Colonic mucosa (tissue), 4 donors: ENCODE results near the gene RAB38. TPM values are rescaled to one million over a fixed set of nuclear protein-coding genes. Genes with fewer than 3 reads are reported as not detected.

ENCODE experiments used
- DNase-seq: peaks from one replicate; pipeline ENCODE4 v3.0.0-alpha.2; 2020
- H3K27ac ChIP-seq: fragments of 200-600 bp; one replicate; pipeline ENCODE4 v1.8.0; 2021
- H3K27me3 ChIP-seq: fragments of 200-600 bp; one replicate; pipeline ENCODE4 v1.8.0; 2021
- H3K36me3 ChIP-seq: fragments of 200-600 bp; one replicate; pipeline ENCODE4 v1.8.0; 2021
- H3K4me1 ChIP-seq: fragments of 200-600 bp; one replicate; pipeline ENCODE4 v1.8.0; 2021; ENCODE audit warnings: mild to moderate bottlenecking
- H3K4me3 ChIP-seq: fragments of 200-600 bp; one replicate; pipeline ENCODE4 v1.8.0; 2021
- H3K9ac ChIP-seq, 2 donors: one replicate each; pipeline ENCODE4 v1.7.0; 2013; ENCODE audit warnings: control low read depth in 2 of 2, low read depth in 2 of 2, low read length in 2 of 2
- H3K9me3 ChIP-seq: fragments of 200-600 bp; one replicate; pipeline ENCODE4 v1.8.0; 2021
- CTCF ChIP-seq: fragments of 200-600 bp; IDR thresholded peaks from one replicate; pipeline ENCODE4 v1.8.0; 2022; ENCODE audit warnings: antibody characterized with exemption, mild to moderate bottlenecking
- intact Hi-C: fragments of 100-400 bp; cut with DNase I; formaldehyde crosslinking; loops from one replicate; pipeline ENCODE4 v1.14.1; 2022
- total RNA-seq, 2 donors: library from RNA; stranded (reverse); fragmentation: NEBNext Ultra II Directional in 1 of 2; extraction: Animal tissue kit (Norgen Biotek cat#: 25700) in 1 of 2; gene quantifications; one replicate each; pipeline ENCODE4 v1.2.1, GENCODE V29; 2021
- donor health status: healthy.
- donor health status: DM: no; HTN: no; CAD: no.
- donor health status: DM: no; HTN: no; CAD: no.

Gene RAB38
- total RNA-seq, 2 donors from 2014 or later: 1.6 to 4.9 TPM

GRCh38 chr11:88204353-88204752 is 29.1 kb upstream of the RAB38 start:
- no peak for DNase-seq
- intact Hi-C loops: no loop called here
- Histone ChIP-seq H3K27me3 (no peaks in the 10 kb centered on the region), H3K9ac (no peak overlapping the region), H3K9me3 (no peaks in the 10 kb centered on the region), H3K4me1 (no peaks in the 10 kb centered on the region), H3K27ac (no peak overlapping the region), H3K36me3 (no peaks in the 10 kb centered on the region), H3K4me3 (no peak overlapping the region)
- no peak for TF ChIP-seq CTCF

GRCh38 chr11:88203604-88204003 is 28.4 kb upstream of the RAB38 start:
- no peak overlapping the region for H3K27ac ChIP-seq
- DNase-seq: no peak
- no peak overlapping the region for H3K4me3 ChIP-seq
- no peak overlapping the region for H3K9ac ChIP-seq
- no peak for TF ChIP-seq CTCF
- H3K27me3 ChIP-seq: no peaks in the 10 kb centered on the region
- H3K36me3 ChIP-seq: no peaks in the 10 kb centered on the region
- intact Hi-C loops: no loop called here
- H3K9me3 ChIP-seq: no peaks in the 10 kb centered on the region
- H3K4me1 ChIP-seq: no peaks in the 10 kb centered on the region

GRCh38 chr11:88202498-88202897 is 27.3 kb upstream of the RAB38 start:
- no peak for DNase-seq
- H3K36me3 ChIP-seq: no peaks in the 10 kb centered on the region
- no peak overlapping the region for H3K27ac ChIP-seq
- no peak for TF ChIP-seq CTCF
- H3K9me3 ChIP-seq: no peaks in the 10 kb centered on the region
- H3K4me3 ChIP-seq: no peak overlapping the region
- no peaks in the 10 kb centered on the region for H3K27me3 ChIP-seq
- H3K4me1 ChIP-seq: no peaks in the 10 kb centered on the region
- no peak overlapping the region for H3K9ac ChIP-seq
- intact Hi-C loops: no loop called here

- no peak for TF ChIP-seq CTCF
- Histone ChIP-seq H3K36me3 (no peaks in the 10 kb centered on the region), H3K4me1 (no peaks in the 10 kb centered on the region), H3K27ac (no peak overlapping the region), H3K9me3 (no peaks in the 10 kb centered on the region), H3K27me3 (no peaks in the 10 kb centered on the region), H3K4me3 (no peak overlapping the region), H3K9ac (no peak overlapping the region)
- intact Hi-C loops: no loop called here
- no peak for DNase-seq
Measured at GRCh38 chr11:88196393-88196792, 21.1 kb upstream of the RAB38 start.

GRCh38 chr11:88195908-88196307 is 20.7 kb upstream of the RAB38 start:
- no peak overlapping the region for H3K9ac ChIP-seq
- H3K4me3 ChIP-seq: no peak overlapping the region
- H3K27me3 ChIP-seq: no peaks in the 10 kb centered on the region
- H3K4me1 ChIP-seq: no peaks in the 10 kb centered on the region
- intact Hi-C loops: no loop called here
- no peaks in the 10 kb centered on the region for H3K9me3 ChIP-seq
- H3K36me3 ChIP-seq: no peaks in the 10 kb centered on the region
- TF ChIP-seq CTCF: no peak
- H3K27ac ChIP-seq: no peak overlapping the region
- no peak for DNase-seq

- H3K4me3 ChIP-seq: no peak overlapping the region
- H3K36me3 ChIP-seq: no peaks in the 10 kb centered on the region
- DNase-seq: no peak
- no peaks in the 10 kb centered on the region for H3K9me3 ChIP-seq
- H3K9ac ChIP-seq: no peak overlapping the region
- no peak overlapping the region for H3K27ac ChIP-seq
- no peaks in the 10 kb centered on the region for H3K4me1 ChIP-seq
- intact Hi-C loops: no loop called here
- no peak for TF ChIP-seq CTCF
- no peaks in the 10 kb centered on the region for H3K27me3 ChIP-seq
Measured at GRCh38 chr11:88194990-88195389, 19.7 kb upstream of the RAB38 start.
